GM12874 (cell line): Measurements from ENCODE around the gene BTN3A1.

Experiments
- CTCF ChIP-seq: IDR thresholded peaks from 2 replicates; pipeline ENCODE4 v1.5.1; 2011; ENCODE audit warnings: low read depth, mild to moderate bottlenecking, control low read depth, low read length, moderate library complexity; ENCODE audit not compliant: insufficient read depth

BTN3A1 gene

GRCh38 chr6:26440977-26441358 is 38.9 kb downstream of the BTN3A1 start:
- TF ChIP-seq CTCF, result no peak

GRCh38 chr6:26441977-26442376 is 39.9 kb downstream of the BTN3A1 start:
- no peak for TF ChIP-seq CTCF

DNA sequence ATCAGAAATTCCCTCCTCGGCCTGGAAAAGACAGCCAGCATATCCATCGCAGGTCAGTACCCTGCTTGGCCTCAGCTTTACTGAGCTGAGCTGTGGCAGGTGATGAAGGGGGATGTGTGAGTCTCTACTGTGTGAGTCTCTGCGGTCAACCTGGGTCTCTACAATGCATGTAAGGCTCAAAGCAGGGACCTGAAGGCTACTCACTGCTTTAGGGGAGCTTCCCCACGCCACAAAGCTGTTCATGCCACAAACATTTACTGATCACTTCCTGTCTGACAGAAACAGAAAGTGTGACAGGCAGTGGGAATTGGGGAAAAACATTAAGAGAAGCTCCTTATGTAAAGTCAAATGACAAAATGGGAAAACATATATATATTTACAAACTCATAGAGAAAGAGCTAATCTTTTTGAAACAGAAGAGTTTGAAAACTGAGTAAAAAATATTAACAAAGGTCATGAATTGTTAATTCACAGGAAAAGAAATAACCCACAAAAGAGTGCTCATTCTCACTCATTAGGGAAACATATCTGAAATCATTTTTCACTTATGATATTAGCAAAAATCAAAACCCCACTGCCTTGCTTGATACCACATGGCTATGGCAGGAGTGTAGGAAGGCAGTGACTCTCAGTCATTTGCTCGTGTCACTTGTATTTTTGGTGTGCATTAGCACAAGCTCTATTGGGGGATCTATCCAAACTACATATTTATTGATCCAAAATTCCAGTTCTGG is 44.0 kb downstream of the BTN3A1 start:
- TF ChIP-seq CTCF, result no peak

- TF ChIP-seq CTCF, result no peak
Observed at GRCh38 chr6:26447257-26447656, 45.2 kb downstream of the BTN3A1 start.

DNA sequence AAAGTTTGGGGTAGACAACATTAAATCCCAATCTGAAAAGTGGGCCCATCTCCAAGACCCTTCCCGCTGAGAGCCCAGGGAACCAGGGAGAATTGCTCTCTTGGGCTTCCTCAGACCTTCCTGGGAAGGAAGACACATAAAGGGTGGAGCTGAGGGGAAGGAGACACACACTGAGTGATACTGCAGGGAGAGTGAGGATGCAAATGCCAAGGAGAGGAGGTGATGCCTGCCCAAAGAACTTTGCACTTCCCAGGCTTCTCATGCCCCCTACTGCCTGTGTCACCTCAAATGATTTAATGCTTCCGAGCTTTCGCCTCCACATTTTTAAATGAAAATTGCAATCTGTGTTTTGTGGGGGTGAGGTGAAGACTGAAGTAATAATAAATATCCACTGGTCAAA is 48.2 kb downstream of the BTN3A1 start:
- no peak for TF ChIP-seq CTCF

- TF ChIP-seq CTCF, result no peak
Observed at GRCh38 chr6:26452631-26453235, 50.7 kb downstream of the BTN3A1 start.

- no peak for TF ChIP-seq CTCF
Observed at GRCh38 chr6:26454631-26455030, 52.6 kb downstream of the BTN3A1 start.
